NCI-H146 treated with DMSO at 0.1 percent for 48 hours (cell line): ENCODE data around the gene PLEKHG4B.
A peak's percentile ranks its signal among the peaks of the same experiment; 100 is the strongest.
"Not testable (repeated sequence)": the region's sequence is repeated elsewhere in the genome, so short reads cannot be mapped to it uniquely, and the experiment has no call there.

Experiments
- DNase-seq: peaks from one replicate; lab custom pipeline; 2025; ENCODE audit not compliant: unreplicated experiment; lab: John Stamatoyannopoulos, UW

Gene PLEKHG4B

GRCh38 chr5:93221-93980, 1.4 kb downstream of the PLEKHG4B start:
- DNase-seq = no peak

DNA sequence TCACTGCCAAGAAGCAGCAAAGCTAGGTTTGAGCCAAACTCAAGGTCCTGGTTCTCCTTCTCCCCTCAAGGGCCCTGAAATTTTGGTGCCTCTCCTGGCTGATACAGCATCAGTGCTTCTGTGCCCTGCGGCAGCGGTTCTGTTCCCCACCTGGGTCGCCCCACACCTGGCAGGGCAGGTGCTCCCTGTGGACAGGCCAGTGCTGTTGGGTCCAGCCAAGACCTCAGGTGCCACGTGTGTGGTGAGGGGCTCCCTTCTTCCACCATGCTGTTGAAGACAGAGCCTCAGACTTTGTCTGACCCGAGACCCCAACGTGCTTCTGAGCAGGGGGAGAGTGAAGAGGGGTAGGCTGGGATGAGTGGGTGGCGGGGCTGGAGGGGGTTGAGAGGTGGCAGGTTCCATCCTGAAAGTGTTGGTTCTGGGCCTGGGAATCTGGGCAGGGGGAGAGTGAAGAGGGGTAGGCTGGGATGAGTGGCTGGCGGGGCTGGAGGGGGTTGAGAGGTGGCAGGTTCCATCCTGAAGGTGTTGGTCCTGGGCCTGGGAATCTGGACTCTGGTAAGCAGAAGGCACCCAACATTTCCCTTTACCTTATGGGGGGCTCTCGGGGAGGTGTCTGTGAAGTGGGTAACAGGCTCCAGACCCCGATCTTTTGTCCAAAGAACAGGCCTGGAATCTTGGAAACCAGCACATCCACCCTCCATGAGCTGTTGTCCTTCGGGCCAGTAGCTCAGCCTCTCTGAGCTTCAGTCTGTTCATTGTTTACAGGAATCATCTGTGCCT, 2.3 kb downstream of the PLEKHG4B start:
- no peak for DNase-seq

- no peak for DNase-seq
Observed at GRCh38 chr5:95241-95980, 3.4 kb downstream of the PLEKHG4B start.

- DNase-seq = no peak
Observed at GRCh38 chr5:96976-97660, 5.2 kb downstream of the PLEKHG4B start.

DNA sequence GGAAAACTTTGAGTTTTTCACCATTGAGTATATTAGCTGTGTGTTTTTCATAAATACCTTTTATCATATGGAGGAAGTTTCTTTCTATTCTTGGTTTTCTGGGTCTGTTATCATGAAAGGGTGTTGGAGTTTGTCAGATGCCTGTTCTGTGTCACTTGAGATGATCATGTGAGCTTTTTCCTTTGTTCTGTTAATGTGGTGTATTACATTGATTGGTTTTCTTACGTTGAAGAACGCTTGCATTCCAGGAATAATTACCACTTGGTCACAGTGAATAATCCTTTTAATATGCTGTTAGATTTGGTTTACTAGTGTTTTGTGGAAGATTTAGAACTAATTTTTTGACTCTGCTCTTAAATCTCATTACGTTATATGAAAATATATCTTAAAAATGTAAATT, 7.8 kb downstream of the PLEKHG4B start:
- peak; percentile 20 for DNase-seq

DNA sequence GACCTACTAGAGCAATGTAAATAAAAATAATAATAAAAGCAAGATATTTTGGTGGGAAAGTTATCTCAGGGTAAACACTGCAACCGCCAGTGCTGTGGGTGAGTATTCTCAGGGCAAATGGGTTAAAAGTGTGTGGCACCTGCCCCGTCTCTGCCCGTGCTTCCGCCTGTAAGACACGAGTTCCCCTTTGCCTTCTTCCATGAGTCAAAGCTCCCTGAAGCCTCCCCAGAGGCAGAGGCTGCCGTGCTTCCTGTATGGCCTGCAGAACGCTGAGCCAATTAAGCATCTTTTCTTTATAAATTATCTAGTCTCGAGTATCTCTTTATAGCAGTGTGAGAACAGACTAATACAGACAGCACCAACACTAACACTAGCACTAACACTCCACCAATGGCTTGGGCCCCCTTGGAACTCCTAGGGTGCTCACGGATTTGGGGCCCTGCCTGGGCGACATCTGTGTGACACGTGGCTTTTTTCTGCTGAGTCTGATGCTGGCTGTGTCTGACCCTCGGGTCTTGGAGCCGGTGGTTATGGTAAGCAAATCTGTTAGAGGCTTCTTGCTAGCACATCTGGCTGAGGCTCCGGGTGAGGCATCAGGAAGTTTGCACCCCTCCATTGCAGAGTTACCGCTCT, 10.6 kb downstream of the PLEKHG4B start:
- DNase-seq = no peak

DNA sequence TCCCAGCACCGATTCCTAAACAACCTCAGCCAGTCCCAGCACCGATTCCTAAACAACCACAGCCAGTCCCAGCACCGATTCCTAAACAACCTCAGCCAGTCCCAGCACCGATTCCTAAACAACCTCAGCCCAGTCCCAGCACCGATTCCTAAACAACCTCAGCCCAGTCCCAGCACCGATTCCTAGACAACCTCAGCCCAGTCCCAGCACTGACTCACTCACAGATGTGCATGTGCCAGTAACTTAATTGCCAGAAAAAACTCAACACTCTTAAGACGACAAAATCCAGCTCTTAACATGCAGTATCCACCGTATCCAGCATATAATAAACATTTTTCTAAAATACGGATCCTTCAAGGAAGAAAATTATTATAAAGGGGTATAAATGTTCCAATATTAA, 12.1 kb downstream of the PLEKHG4B start:
- not testable (repeated sequence) for DNase-seq

DNA sequence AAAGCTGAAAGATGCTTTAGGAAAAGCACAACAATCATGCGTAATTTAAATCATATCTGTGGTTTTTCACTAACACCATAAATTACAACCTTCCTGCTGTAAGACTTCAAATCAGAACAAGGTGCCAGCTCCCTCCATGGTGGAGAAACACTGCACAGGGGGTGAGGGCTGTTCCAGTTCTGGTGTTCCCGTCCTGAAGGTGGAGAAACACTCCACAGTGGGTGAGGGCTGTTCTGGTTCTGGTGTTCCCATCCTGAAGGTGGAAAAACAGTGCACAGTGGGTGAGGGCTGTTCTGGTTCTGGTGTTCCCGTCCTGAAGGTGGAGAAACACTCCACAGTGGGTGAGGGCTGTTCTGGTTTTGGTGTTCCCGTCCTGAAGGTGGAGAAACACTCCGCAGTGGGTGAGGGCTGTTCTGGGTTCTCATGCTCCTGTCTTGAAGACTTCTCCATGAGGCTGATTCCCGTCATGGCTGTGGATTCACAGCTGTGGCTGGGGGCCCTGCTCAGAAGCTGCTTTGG, 12.9 kb downstream of the PLEKHG4B start:
- DNase-seq = no peak

- no peak for DNase-seq
Observed at GRCh38 chr5:105504-106070, 13.6 kb downstream of the PLEKHG4B start.

- no peak for DNase-seq
Observed at GRCh38 chr5:106587-106986, 14.6 kb downstream of the PLEKHG4B start.

- DNase-seq = no peak
Observed at GRCh38 chr5:107526-107925, 15.6 kb downstream of the PLEKHG4B start.

DNA sequence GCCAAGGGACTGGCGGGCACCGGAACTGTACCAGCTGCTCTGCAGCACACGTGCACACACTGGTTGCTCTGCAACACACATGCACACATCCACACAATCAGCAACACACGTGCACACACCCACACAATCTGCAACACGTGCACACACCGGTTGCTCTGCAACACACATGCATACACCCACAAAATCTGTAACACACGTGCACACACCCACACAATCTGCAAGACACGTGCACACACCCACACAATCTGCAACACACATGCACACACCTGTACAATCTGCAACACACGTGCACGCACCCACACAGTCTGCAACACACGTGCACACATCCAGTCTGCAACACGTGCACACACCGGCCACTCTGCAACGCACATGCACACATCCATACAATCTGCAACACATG, 17.9 kb downstream of the PLEKHG4B start:
- no peak for DNase-seq

- DNase-seq = no peak
Observed at GRCh38 chr5:110270-110888, 18.4 kb downstream of the PLEKHG4B start.

GRCh38 chr5:111171-111570, 19.2 kb downstream of the PLEKHG4B start:
- DNase-seq = no peak

DNA sequence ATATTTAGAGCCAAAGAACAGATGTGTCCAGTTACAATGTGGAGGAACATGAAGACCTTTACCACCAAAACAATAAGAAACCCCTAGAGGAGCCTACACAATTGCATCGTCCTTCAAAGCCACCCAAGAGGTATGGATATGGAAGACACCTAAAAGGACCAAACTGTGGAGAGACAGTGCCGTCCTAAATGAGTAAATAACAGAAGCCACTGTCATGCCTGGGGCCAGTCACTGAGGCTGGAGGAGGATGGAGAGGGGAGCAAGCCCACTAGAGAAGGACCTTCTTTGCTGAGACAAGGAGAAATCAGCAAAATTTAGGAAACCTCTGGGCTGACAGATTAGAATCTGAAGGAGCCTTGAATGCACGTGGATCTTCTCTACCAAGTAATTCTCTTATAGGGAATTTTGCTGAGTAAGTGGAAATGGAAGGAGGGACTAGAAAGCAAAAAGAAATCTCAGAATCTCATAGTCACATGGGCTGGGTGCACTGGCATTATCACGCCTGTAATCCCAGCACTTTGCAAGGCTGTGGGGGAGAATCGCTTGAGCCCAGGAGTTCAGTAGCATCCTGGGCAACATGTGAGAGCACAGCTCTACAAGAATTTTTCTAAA, 27.6 kb downstream of the PLEKHG4B start:
- no peak for DNase-seq

- DNase-seq = no peak
Observed at GRCh38 chr5:121432-121831, 29.5 kb downstream of the PLEKHG4B start.

DNA sequence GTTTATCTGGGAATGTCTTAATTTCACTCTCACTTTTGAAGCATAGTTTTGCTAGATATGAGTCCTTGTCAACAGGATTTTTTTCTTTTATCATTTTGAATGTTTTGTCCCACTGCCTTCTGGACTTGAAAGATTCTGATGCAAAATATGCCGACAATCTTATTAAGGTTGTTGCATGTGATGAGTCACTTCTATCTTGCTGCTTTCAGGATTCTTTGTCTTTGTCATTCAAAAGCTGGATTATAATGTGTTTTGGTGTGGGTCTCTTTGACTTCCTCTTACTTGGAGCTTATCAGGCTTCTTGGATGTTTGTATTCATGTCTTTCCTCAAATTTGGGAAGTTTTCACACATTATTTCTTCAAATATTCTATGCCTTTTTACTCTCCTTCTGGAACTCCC, 33.8 kb downstream of the PLEKHG4B start:
- no peak for DNase-seq

GRCh38 chr5:126806-127205, 34.8 kb downstream of the PLEKHG4B start:
- no peak for DNase-seq

DNA sequence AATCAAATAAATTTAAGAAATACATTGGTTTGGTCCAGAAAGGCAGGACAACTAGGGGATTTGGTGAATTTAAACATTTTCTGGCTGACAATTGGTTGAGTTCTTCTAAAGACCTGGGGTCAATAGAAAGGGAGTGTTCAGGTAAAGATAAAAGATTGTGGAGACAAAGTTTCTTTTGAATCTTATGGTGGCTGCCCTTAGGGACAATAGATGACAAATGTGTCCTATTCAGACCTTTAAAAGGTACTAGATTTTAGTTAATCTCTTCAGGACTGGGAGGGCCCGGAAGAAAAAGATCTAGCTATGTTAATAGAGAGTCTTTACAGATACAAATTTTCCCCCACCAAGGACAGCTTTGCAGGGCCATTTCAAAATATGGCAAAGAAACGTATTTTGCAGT, 35.9 kb downstream of the PLEKHG4B start:
- DNase-seq = no peak
